SU-DHL-6 (cell line): ENCODE data around the gene NAA40.

Experiments
- CTCF ChIP-seq: fragments of 200-600 bp; sonication (generic); IDR thresholded peaks from one replicate; pipeline ENCODE4 v1.5.1; 2017; ENCODE audit warnings: antibody characterized with exemption, mild to moderate bottlenecking, low read length, moderate library complexity; ENCODE audit not compliant: insufficient read depth, poor library complexity, severe bottlenecking
- EZH2phosphoT487 ChIP-seq: fragments of 200-600 bp; sonication (generic), shearing (Covaris generic); conservative IDR thresholded peaks from 2 replicates; pipeline ENCODE4 v1.6.1; 2018; ENCODE audit warnings: mild to moderate bottlenecking, antibody characterized with exemption, low read length, moderate library complexity, mixed read lengths

- TF ChIP-seq CTCF: no peak
- TF ChIP-seq EZH2phosphoT487: no peak
These were observed 20.2 kb upstream of the NAA40 start for GRCh38 chr11:63918507-63919191.
